Upper lobe of left lung (tissue), 6 donors: ENCODE data around the gene ANO1. TPM values are rescaled to one million over a fixed set of nuclear protein-coding genes. Genes with fewer than 3 reads are reported as not detected.
"Not testable (repeated sequence)": the region's sequence is repeated elsewhere in the genome, so short reads cannot be mapped to it uniquely, and the experiment has no call there.

Experiments used
- ATAC-seq, 2 donors: fragments of 200-7000 bp; cut with Tn5 transposase; one replicate each; pipeline ENCODE4 v1.9.1; 2022; ENCODE audit warnings: mild to moderate bottlenecking in 2 of 2, moderate library complexity in 2 of 2; ENCODE audit not compliant: low FRiP score in 2 of 2
- DNase-seq, 2 donors: peaks; one replicate each; pipeline ENCODE4 v3.0.0-alpha.2; 2019 to 2020
- H3K27ac ChIP-seq, 4 donors: fragments of 200-600 bp; sonication (generic); one replicate each; pipeline ENCODE4 v1.5.1; 2016 to 2019
- H3K27me3 ChIP-seq, 4 donors: fragments of 200-600 bp; sonication (generic); one replicate each; pipeline ENCODE4 v1.5.1; 2017 to 2019
- H3K36me3 ChIP-seq, 4 donors: fragments of 200-600 bp; sonication (generic); one replicate each; pipeline ENCODE4 v1.5.1; 2016 to 2019
- H3K4me1 ChIP-seq, 4 donors: fragments of 200-600 bp; sonication (generic); one replicate each; pipeline ENCODE4 v1.5.1; 2018 to 2019
- H3K4me3 ChIP-seq, 4 donors: fragments of 200-600 bp; sonication (generic); one replicate each; pipeline ENCODE4 v1.5.1; 2017 to 2019; ENCODE audit warnings: mild to moderate bottlenecking in 2 of 4, moderate library complexity in 1 of 4
- H3K9me3 ChIP-seq, 4 donors: fragments of 200-600 bp; sonication (generic); one replicate each; pipeline ENCODE4 v1.5.1; 2018 to 2019
- CTCF ChIP-seq, 6 experiments: fragments of 450-650 bp in 4 of 6; fragments of 200-600 bp in 2 of 6; sonication (generic) in 2 of 6; IDR thresholded peaks; one replicate each; pipeline ENCODE4 v1.5.1; 2016 to 2019; ENCODE audit warnings: antibody characterized with exemption in 6 of 6
- EP300 ChIP-seq, 4 donors: sonication (generic); formaldehyde crosslinking; IDR thresholded peaks; one replicate each; pipeline ENCODE4 v1.5.1; 2017; ENCODE audit warnings: antibody characterized with exemption in 4 of 4, control low read depth in 2 of 4
- POLR2A ChIP-seq, 4 donors: fragments of 450-650 bp; IDR thresholded peaks; one replicate each; pipeline ENCODE4 v1.5.1; 2016 to 2017; ENCODE audit warnings: antibody characterized with exemption in 4 of 4, mild to moderate bottlenecking in 2 of 4
- POLR2AphosphoS5 ChIP-seq, 2 donors: sonication (generic); formaldehyde crosslinking; IDR thresholded peaks; one replicate each; pipeline ENCODE4 v1.5.1; 2017; ENCODE audit warnings: antibody characterized with exemption in 2 of 2
- WGBS, 2 donors: methylation state at CpG; one replicate each; pipeline ENCODE4 v1.1.5; 2017 to 2018; 5-methylcytosine and 5-hydroxymethylcytosine counted together
- total RNA-seq, 6 donors: library from RNA; depleted of rRNA in 4 of 6; stranded (reverse); fragments of >200 nt in 4 of 6; gene quantifications; one replicate each; pipeline versions ENCODE4 v1.1.0 to v1.2.1, GENCODE V29; 2016 to 2021
- donor health status: DM: no; HTN: no; CAD: no; lungs with moderate emphysema.
- donor health status: DM: no; HTN: yes; CAD: no; lungs with severe emphysema.

Gene ANO1
- total RNA-seq, 6 donors from 2014 or later: 4.8 to 13.2 (median 7.2) TPM

- no peak overlapping the region for H3K27ac ChIP-seq
- H3K4me1 ChIP-seq: peaks cover 0 to 22% (median 2%) of the 10 kb centered on the region in 4 donors
- ATAC-seq (peak in 1 of 2 donors; percentile 70), DNase-seq (no peak)
- H3K36me3 ChIP-seq: peaks cover 6 to 40% (median 33%) of the 10 kb centered on the region in 4 donors
- no peaks in the 10 kb centered on the region for H3K9me3 ChIP-seq
- WGBS, 2 donors: 93 to 94% methylated on average over 5 of the region's 5 CpGs
- H3K4me3 ChIP-seq: no peak overlapping the region
- TF ChIP-seq EP300 (IDR thresholded peaks at IDR 0.05) (no peak), POLR2A (IDR thresholded peaks at IDR 0.05) (no peak), POLR2AphosphoS5 (IDR thresholded peaks at IDR 0.05) (no peak), CTCF (IDR thresholded peaks at IDR 0.05) (no peak)
- no peaks in the 10 kb centered on the region for H3K27me3 ChIP-seq
Observed at GRCh38 chr11:70210530-70210929, 132.4 kb downstream of the ANO1 start.

- Histone ChIP-seq H3K27ac (peak overlapping the region in 2 of 4 donors; percentile 13 to 59), H3K36me3 (peaks cover 0 to 24% (median 18%) of the 10 kb centered on the region in 4 donors), H3K27me3 (no peaks in the 10 kb centered on the region), H3K9me3 (no peaks in the 10 kb centered on the region), H3K4me3 (peak overlapping the region in 3 of 4 donors; percentile 29 to 47 (median 36)), H3K4me1 (peaks cover 0 to 15% (median 2%) of the 10 kb centered on the region in 4 donors)
- DNase-seq: peak in 1 of 2 donors; percentile 43
- 41 to 43% methylated on average over 4 to 13 of the region's 13 CpGs for WGBS, 2 donors
- ATAC-seq: peak in 1 of 2 donors; percentile 57
- no peak for TF ChIP-seq CTCF (IDR thresholded peaks at IDR 0.05)
- no peak for TF ChIP-seq EP300 (IDR thresholded peaks at IDR 0.05)
- no peak for TF ChIP-seq POLR2AphosphoS5 (IDR thresholded peaks at IDR 0.05)
- TF ChIP-seq POLR2A (IDR thresholded peaks at IDR 0.05): no peak
Observed at GRCh38 chr11:70212227-70212811, 134.2 kb downstream of the ANO1 start.

GRCh38 chr11:70217388-70217787 lies 139.3 kb downstream of the ANO1 start:
- not testable (repeated sequence) for H3K4me3 ChIP-seq, H3K27me3 ChIP-seq, H3K4me1 ChIP-seq, ATAC-seq, H3K27ac ChIP-seq, H3K9me3 ChIP-seq, DNase-seq, H3K36me3 ChIP-seq
- WGBS, 2 donors: 82 to 88% methylated on average over 4 to 5 of the region's 5 CpGs

- H3K36me3 ChIP-seq: not testable (repeated sequence)
Observed at GRCh38 chr11:70218076-70218475, 140.0 kb downstream of the ANO1 start.

GRCh38 chr11:70220136-70220535 lies 142.0 kb downstream of the ANO1 start:
- no peak overlapping the region for H3K4me3 ChIP-seq
- no peaks in the 10 kb centered on the region for H3K27me3 ChIP-seq
- DNase-seq: no peak
- no peak for TF ChIP-seq EP300 (IDR thresholded peaks at IDR 0.05)
- no peak for TF ChIP-seq CTCF (IDR thresholded peaks at IDR 0.05)
- TF ChIP-seq POLR2A (IDR thresholded peaks at IDR 0.05): no peak
- no peak for TF ChIP-seq POLR2AphosphoS5 (IDR thresholded peaks at IDR 0.05)
- H3K36me3 ChIP-seq: no peaks in the 10 kb centered on the region
- WGBS, 2 donors: 61 to 65% methylated on average over 3 of the region's 3 CpGs
- no peaks in the 10 kb centered on the region for H3K9me3 ChIP-seq
- H3K4me1 ChIP-seq: no peaks in the 10 kb centered on the region
- peak overlapping the region in 1 of 4 donors; percentile 54 for H3K27ac ChIP-seq
- ATAC-seq: no peak

More at GRCh38 chr11:70218076-70218475, 140.0 kb downstream of the ANO1 start:
- ATAC-seq, H3K27me3 ChIP-seq, H3K4me1 ChIP-seq, H3K27ac ChIP-seq, H3K4me3 ChIP-seq, DNase-seq, H3K9me3 ChIP-seq: not testable (repeated sequence)
- 51 to 63% methylated on average over 8 of the region's 8 CpGs for WGBS, 2 donors

- WGBS, 2 donors: 83 to 89% methylated on average over 1 of the region's 1 CpG
- H3K27ac ChIP-seq: no peak overlapping the region
- H3K4me3 ChIP-seq: no peak overlapping the region
- ATAC-seq (no peak), DNase-seq (no peak)
- TF ChIP-seq CTCF (IDR thresholded peaks at IDR 0.05) (no peak), EP300 (IDR thresholded peaks at IDR 0.05) (no peak), POLR2AphosphoS5 (IDR thresholded peaks at IDR 0.05) (no peak)
- no peaks in the 10 kb centered on the region for H3K27me3 ChIP-seq
- H3K4me1 ChIP-seq: peaks cover 0 to 3% (median 0%) of the 10 kb centered on the region in 4 donors
- H3K9me3 ChIP-seq: no peaks in the 10 kb centered on the region
- no peaks in the 10 kb centered on the region for H3K36me3 ChIP-seq
Observed at GRCh38 chr11:70220920-70221319, 142.8 kb downstream of the ANO1 start.
